ENCODE measurements around the gene TMIE. TPM values are rescaled to one million over a fixed set of nuclear protein-coding genes. Genes with fewer than 3 reads are reported as not detected.

The TMIE gene
- polyA plus RNA-seq, 1 donor (not counting 4 experiments of a cell fraction or from before 2014, with no cell fraction given): 0.07 TPM

DNA sequence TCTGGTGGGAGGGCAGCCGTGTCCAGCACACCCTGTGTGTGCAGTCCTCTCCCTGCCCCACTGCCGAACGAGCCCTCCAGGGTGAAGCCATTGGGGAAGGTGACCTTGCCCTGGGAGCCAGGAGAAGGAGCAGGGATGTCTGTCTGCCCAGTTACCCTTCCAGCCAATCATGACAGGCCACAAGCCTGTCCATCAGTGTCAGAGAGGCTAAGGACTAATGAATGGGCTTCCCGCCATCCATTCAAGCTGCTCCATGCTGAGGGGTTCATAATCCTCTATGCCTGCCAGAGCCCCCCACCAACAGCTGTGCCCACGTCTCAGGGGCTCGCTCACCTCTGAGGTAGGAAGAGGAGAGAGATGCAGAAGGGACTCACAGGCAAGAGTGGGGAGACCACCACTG lies 22.9 kb upstream of the TMIE start:
- Histone ChIP-seq H4K20me1 (ENCODE audit: control insufficient read depth, extremely low read depth, insufficient read depth, low read length) (no peaks in the 10 kb centered on the region), H3K4me3 (ENCODE audit: control insufficient read depth in 2 of 3, extremely low read depth in 1 of 3, insufficient read depth in 2 of 3, low read depth in 1 of 3, low read length in 3 of 3) (no peak overlapping the region), H3K9me3 (ENCODE audit: control insufficient read depth, low read depth, low read length) (no peaks in the 10 kb centered on the region), H3K4me2 (ENCODE audit: control insufficient read depth, extremely low read depth, insufficient read depth, low read depth, low read length) (no peak overlapping the region), H2AFZ (ENCODE audit: control insufficient read depth, low read length) (no peak overlapping the region), H3K27me3 (ENCODE audit: control insufficient read depth, extremely low read depth, insufficient read depth, low read length) (no peaks in the 10 kb centered on the region), H3K9ac (ENCODE audit: control insufficient read depth, extremely low read depth, insufficient read depth, low read length) (no peak overlapping the region), H3K4me1 (ENCODE audit: control insufficient read depth, extremely low read depth, insufficient read depth, low read length) (no peaks in the 10 kb centered on the region), H3K9me1 (ENCODE audit: control insufficient read depth, extremely low read depth, insufficient read depth, low read length) (no peaks in the 10 kb centered on the region), H3K79me2 (ENCODE audit: control insufficient read depth, insufficient read depth, low read length) (no peaks in the 10 kb centered on the region), H3K36me3 (ENCODE audit: control insufficient read depth in 2 of 2, extremely low read depth in 1 of 2, insufficient read depth in 2 of 2, low read length in 2 of 2) (peaks cover 69 to 71% of the 10 kb centered on the region in 2 experiments), H3K27ac (ENCODE audit: control insufficient read depth, insufficient read depth, low read length) (no peak overlapping the region)
- DNase-seq (ENCODE audit: low read depth, low spot score) (no peak), FAIRE-seq (no peak)
- dilution Hi-C loops (cut with MboI; ENCODE audit: extremely low pct_ligation_motif_present, low sequenced_read_pairs): no loop called here
- no peak for TF ChIP-seq EZH2 (IDR thresholded peaks at IDR 0.05; ENCODE audit: low read length)
- TF ChIP-seq, protein P1, sequence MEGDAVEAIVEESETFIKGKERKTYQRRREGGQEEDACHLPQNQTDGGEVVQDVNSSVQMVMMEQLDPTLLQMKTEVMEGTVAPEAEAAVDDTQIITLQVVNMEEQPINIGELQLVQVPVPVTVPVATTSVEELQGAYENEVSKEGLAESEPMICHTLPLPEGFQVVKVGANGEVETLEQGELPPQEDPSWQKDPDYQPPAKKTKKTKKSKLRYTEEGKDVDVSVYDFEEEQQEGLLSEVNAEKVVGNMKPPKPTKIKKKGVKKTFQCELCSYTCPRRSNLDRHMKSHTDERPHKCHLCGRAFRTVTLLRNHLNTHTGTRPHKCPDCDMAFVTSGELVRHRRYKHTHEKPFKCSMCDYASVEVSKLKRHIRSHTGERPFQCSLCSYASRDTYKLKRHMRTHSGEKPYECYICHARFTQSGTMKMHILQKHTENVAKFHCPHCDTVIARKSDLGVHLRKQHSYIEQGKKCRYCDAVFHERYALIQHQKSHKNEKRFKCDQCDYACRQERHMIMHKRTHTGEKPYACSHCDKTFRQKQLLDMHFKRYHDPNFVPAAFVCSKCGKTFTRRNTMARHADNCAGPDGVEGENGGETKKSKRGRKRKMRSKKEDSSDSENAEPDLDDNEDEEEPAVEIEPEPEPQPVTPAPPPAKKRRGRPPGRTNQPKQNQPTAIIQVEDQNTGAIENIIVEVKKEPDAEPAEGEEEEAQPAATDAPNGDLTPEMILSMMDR (optimal IDR thresholded peaks at IDR 0.05 in 1 of 3, IDR thresholded peaks at IDR 0.05 in 1 of 3, conservative IDR thresholded peaks at IDR 0.05 in 1 of 3; ENCODE audit: extremely low read depth in 1 of 3, insufficient read depth in 2 of 3, low read length in 3 of 3): no peak

DNA sequence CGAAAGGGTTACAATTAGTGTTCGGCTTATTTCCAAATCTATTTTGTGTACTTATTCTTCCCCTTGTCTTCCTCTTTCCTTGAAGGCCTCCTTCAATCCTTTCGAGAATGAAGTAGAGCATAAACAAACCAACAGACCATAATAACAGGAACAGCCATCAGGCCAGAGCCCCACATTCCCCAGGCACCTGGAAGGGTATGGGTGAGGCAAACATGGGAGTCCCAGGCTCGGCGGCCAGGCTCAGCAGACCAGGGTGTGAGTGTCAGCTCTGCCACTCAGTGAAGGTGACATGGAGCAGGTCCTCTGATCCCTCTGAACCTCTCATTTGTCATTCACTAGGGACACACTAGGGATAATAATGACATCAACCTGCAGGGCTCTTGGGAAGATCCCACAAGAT lies 21.5 kb upstream of the TMIE start:
- Histone ChIP-seq H2AFZ (ENCODE audit: control insufficient read depth, low read length) (no peak overlapping the region), H3K4me1 (ENCODE audit: control insufficient read depth, extremely low read depth, insufficient read depth, low read length) (no peaks in the 10 kb centered on the region), H3K27ac (ENCODE audit: control insufficient read depth, insufficient read depth, low read length) (no peak overlapping the region), H4K20me1 (ENCODE audit: control insufficient read depth, extremely low read depth, insufficient read depth, low read length) (no peaks in the 10 kb centered on the region), H3K9me1 (ENCODE audit: control insufficient read depth, extremely low read depth, insufficient read depth, low read length) (no peaks in the 10 kb centered on the region), H3K4me3 (ENCODE audit: control insufficient read depth in 2 of 3, extremely low read depth in 1 of 3, insufficient read depth in 2 of 3, low read depth in 1 of 3, low read length in 3 of 3) (no peak overlapping the region), H3K36me3 (ENCODE audit: control insufficient read depth in 2 of 2, extremely low read depth in 1 of 2, insufficient read depth in 2 of 2, low read length in 2 of 2) (peaks cover 73 to 77% of the 10 kb centered on the region in 2 experiments), H3K9ac (ENCODE audit: control insufficient read depth, extremely low read depth, insufficient read depth, low read length) (no peak overlapping the region), H3K9me3 (ENCODE audit: control insufficient read depth, low read depth, low read length) (no peaks in the 10 kb centered on the region), H3K4me2 (ENCODE audit: control insufficient read depth, extremely low read depth, insufficient read depth, low read depth, low read length) (no peak overlapping the region), H3K27me3 (ENCODE audit: control insufficient read depth, extremely low read depth, insufficient read depth, low read length) (no peaks in the 10 kb centered on the region), H3K79me2 (ENCODE audit: control insufficient read depth, insufficient read depth, low read length) (no peaks in the 10 kb centered on the region)
- DNase-seq (ENCODE audit: low read depth, low spot score): no peak
- TF ChIP-seq, protein P1 (optimal IDR thresholded peaks at IDR 0.05 in 1 of 3, IDR thresholded peaks at IDR 0.05 in 1 of 3, conservative IDR thresholded peaks at IDR 0.05 in 1 of 3; ENCODE audit: extremely low read depth in 1 of 3, insufficient read depth in 2 of 3, low read length in 3 of 3): no peak
- no peak for TF ChIP-seq EZH2 (IDR thresholded peaks at IDR 0.05; ENCODE audit: low read length)
- dilution Hi-C loops (cut with MboI; ENCODE audit: extremely low pct_ligation_motif_present, low sequenced_read_pairs): no loop called here
- no peak for FAIRE-seq
